Left kidney (tissue), 2 donors: Measurements from ENCODE around the gene GFM1. TPM values are rescaled to one million over a fixed set of nuclear protein-coding genes. Genes with fewer than 3 reads are reported as not detected.

ENCODE experiments used
- DNase-seq: peaks from one replicate; pipeline ENCODE4 v3.0.0-alpha.2; 2013
- polyA plus RNA-seq: library from polyadenylated mRNA; unstranded; fragments of 120-200 nt; gene quantifications from one replicate; pipeline ENCODE4 v1.2.1, GENCODE V29; 2013; ENCODE audit not compliant: insufficient read length

GFM1 gene
- polyA plus RNA-seq, 1 donor, result 51.7 TPM

GRCh38 chr3:158725348-158726011 is 81.2 kb downstream of the GFM1 start:
- DNase-seq, result no peak

- DNase-seq, result peak; percentile 67
These were observed 83.1 kb downstream of the GFM1 start for GRCh38 chr3:158727206-158728060.

- no peak for DNase-seq
These were observed 83.7 kb downstream of the GFM1 start for GRCh38 chr3:158728061-158728377.

- DNase-seq, result no peak
These were observed 84.5 kb downstream of the GFM1 start for GRCh38 chr3:158728851-158729250.

GRCh38 chr3:158731486-158731885 is 87.2 kb downstream of the GFM1 start:
- DNase-seq, result peak; percentile 12

GRCh38 chr3:158731938-158732855 is 87.9 kb downstream of the GFM1 start, which contains the start of gene RARRES1:
Gene RARRES1 (minus strand): TSS chr3:158732457. CDS start chr3:158732415, 42 bp downstream.
- DNase-seq, result peak; percentile 59

- no peak for DNase-seq
These were observed 88.5 kb downstream of the GFM1 start for GRCh38 chr3:158732856-158733200.

GRCh38 chr3:158733656-158734055 is 89.3 kb downstream of the GFM1 start:
- no peak for DNase-seq

- no peak for DNase-seq
These were observed 91.1 kb downstream of the GFM1 start for GRCh38 chr3:158735296-158736033.

- DNase-seq, result no peak
These were observed 93.1 kb downstream of the GFM1 start for GRCh38 chr3:158737410-158737809.

- DNase-seq, result no peak
These were observed 93.8 kb downstream of the GFM1 start for GRCh38 chr3:158737976-158738615.

GRCh38 chr3:158738653-158739052 is 94.3 kb downstream of the GFM1 start:
- no peak for DNase-seq

GRCh38 chr3:158739078-158739477 is 94.8 kb downstream of the GFM1 start:
- DNase-seq, result no peak

- no peak for DNase-seq
These were observed 95.3 kb downstream of the GFM1 start for GRCh38 chr3:158739661-158740060.

Other genes with a start within 250 kb of the GFM1 start
- gene MLF1, start 73.3 kb upstream of the GFM1 start, polyA plus RNA-seq, result 62.9 TPM
- gene LXN, start 28.1 kb downstream of the GFM1 start, polyA plus RNA-seq, result 32.5 TPM
- 12.6 TPM for gene RARRES1, start 87.9 kb downstream of the GFM1 start, polyA plus RNA-seq
- 59.0 TPM for gene MFSD1, start 157.5 kb downstream of the GFM1 start, polyA plus RNA-seq